Activated CD4-positive, alpha-beta T cell treated with anti-CD3 and anti-CD28 coated beads for 48 hours (primary cell): Measurements from ENCODE around the gene FGF2.
"Not testable (repeated sequence)": the region's sequence is repeated elsewhere in the genome, so short reads cannot be mapped to it uniquely, and the experiment has no call there.

Source experiments
- DNase-seq: peaks from one replicate; pipeline ENCODE4 v3.0.0-alpha.2; 2020

FGF2 gene

GRCh38 chr4:122826553-122827257, at the start of gene FGF2:
Gene FGF2, plus strand, starts transcription at chr4:122826831. Its CDS starts 344 bp downstream, at chr4:122827175.
- DNase-seq, result peak; percentile 35

- no peak for DNase-seq
Observed at GRCh38 chr4:122776916-122777315, 49.7 kb upstream of the FGF2 start.

GRCh38 chr4:122777846-122778673, 48.6 kb upstream of the FGF2 start:
- DNase-seq, result no peak

DNA sequence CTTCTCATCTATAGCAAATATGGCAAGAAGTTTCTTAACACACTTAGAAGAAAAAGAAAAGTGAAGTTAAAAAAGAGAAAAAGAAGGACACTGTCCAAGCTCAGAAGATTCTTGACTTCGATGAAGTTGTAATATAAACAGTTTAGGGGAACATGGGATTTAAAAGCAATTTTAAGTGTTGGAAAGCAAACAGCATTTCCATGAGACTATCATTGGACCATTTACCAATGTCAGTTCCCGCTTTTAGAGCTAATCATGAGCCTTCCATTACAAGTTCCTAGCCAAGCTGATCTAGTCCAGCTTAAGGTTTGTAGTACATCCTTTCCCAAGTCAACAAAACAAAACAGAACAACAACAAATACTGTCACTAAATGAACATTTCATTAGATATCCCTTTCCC, 45.1 kb upstream of the FGF2 start:
- DNase-seq, result no peak

DNA sequence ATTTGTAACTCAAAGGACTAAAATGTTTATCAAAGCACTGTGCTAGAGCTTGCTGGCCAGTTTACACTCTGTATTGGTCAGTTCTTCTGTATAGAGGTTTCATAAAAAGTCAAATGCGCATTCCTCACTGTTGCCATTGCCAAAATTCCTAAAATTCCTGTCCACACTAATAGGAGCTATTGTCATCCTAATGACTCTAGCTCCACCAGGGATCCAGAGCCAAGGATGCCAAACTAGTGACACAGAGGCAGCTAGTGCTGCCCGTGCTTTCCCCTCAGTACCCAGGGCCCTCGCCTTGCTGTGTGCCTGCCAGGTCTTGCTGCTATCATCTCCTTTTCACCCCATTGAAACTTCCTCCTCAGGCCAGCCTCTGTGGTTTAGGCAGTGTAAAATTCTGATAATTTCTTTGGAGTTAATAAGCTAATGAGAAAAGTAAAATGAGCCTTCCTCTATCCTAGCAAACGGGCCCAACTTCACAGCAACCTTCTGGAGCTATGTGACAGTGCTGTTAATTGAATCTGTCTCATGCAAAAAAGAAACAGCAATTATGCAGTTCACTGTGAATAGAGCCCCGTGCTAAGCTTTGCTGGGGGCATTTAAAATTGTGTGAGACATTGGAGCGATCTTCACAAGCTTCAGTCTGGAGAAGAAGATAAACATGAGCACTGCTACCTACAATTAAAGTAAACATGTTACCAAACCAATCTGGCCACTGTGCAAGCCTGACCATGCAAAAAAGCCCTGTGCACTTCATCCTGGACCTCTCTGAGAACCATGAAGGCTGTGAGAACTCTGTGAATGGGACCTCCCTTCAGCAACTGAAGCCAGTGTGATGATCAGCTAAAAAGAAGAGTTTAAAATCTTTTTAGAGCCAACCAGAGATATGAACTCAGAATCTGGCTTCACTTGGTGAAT, 43.1 kb upstream of the FGF2 start:
- no peak for DNase-seq

GRCh38 chr4:122784261-122784660, 42.4 kb upstream of the FGF2 start:
- no peak for DNase-seq

DNA sequence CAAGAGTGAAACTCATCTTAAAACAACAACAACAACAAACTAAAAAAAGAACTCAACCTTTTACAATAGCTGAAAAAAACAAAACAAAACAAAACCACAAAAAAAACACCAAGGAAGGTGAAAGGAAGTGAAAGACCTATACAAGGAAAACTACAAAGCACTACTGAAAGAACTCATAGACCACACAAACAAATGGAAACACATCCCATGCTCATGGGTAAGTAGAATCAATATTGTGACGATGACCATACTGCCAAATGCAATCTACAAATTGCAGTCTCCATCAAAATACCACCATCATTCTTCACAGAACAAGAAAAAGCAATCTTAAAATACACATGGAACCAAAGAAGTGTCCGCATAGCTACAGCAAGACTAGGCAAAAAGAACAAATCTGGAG, 41.5 kb upstream of the FGF2 start:
- DNase-seq, result no peak

GRCh38 chr4:122786296-122786695, 40.3 kb upstream of the FGF2 start:
- peak; percentile 12 for DNase-seq

- not testable (repeated sequence) for DNase-seq
Observed at GRCh38 chr4:122786920-122787319, 39.7 kb upstream of the FGF2 start.

- DNase-seq, result no peak
Observed at GRCh38 chr4:122787940-122788339, 38.7 kb upstream of the FGF2 start.

DNA sequence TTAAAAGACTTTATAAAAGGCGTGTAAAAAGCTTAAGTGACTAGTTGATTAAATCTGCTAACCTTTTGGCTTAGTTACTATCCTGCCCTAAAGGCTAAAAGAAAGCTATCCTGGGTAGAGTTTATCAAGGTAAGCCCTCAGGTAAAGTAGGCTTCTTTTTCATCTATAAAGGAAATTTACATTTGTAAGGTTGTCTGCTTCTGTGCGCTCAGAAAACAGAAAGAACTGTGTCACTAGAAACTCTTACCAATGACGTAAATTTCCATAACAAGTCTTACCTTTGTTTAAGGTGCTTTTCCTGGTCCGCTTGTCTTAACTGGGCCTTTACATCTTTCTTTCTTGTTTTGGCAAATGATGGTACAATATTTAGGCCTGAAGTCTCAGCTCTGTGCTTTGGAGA, 37.7 kb upstream of the FGF2 start:
- no peak for DNase-seq

GRCh38 chr4:122793811-122794210, 32.8 kb upstream of the FGF2 start:
- DNase-seq, result no peak

DNA sequence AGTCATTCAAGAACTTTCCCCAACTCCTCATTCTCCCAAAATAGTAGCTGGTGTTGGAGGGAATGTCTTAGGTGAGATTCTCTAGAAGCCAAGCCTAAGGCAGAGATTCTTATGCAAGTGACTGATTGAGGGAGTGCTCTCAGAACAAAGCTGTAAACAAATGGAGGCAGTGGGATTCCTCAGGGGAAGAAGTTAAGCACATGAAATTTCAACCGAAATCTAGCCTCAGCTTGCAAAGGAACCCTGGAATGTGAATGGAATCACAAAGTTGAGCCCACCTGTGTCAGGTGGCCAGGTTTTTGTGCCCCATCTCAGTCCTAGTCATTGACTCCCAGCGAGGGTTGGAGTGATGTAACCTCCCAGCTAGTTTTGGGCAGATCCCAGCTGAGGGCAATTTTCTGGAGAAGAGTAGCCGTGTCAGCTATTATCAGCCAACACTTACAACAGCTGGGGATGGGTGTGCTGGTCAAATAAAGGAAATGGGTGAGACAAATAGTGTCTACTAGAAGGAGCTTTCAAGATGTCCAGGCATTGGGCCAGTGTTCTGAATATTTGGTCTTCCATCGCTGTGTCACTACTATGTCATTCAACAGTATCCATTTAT, 29.7 kb upstream of the FGF2 start:
- no peak for DNase-seq

DNA sequence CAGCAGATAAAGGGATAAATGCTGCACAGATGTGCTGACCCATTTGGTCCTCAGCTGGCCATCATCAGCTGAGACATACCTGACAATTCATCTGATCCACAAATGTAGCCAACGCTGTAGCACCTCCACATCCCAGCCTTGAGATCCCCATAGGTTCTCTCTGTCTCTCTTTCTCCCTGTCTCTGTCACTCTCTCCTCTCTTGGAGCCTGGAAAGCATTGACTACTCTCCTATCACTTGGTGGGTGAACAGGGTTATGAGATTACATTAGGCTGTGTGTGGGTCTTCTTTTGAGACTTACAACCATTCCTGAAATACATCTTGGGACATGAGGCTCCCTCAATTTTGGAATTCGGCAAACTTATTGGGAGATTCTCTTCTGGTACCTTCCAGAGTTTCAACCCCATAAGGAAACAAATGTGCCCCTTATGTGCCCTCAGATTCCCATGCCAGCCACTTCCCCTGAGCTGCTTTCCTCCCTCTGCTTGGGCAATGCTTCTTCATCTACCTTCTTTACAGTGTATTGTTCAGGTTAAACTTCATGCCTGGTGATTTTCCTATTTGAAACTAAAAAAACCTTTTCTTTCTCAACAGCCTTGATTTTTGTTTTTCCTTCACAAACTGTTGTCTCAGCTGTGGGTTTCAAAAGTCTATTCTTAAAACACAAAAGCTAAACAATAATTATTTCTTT, 29.1 kb upstream of the FGF2 start:
- DNase-seq, result no peak

DNA sequence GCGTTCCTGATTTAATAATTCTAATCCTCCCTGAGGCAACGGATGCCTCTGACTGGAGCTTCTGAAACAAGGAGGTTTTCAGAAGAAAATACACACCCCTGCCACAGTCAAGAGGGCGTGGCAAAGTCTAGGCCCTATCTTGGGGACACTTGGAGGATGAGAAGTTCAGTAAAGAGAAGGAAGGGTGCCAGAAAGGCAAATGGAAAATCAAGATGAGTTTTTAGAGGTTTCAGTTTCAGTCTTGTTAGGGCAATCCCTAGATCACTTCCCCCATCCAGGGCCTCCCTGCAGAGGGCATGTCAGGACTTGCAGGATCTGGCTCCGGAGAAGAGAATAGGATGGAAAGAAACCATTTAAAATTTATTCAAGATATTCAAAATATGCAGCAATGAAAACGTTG, 28.5 kb upstream of the FGF2 start:
- DNase-seq, result peak; percentile 6

GRCh38 chr4:122798917-122799316, 27.7 kb upstream of the FGF2 start:
- no peak for DNase-seq

- no peak for DNase-seq
Observed at GRCh38 chr4:122803788-122804208, 22.8 kb upstream of the FGF2 start.

GRCh38 chr4:122806981-122807679, 19.5 kb upstream of the FGF2 start:
- DNase-seq, result no peak

DNA sequence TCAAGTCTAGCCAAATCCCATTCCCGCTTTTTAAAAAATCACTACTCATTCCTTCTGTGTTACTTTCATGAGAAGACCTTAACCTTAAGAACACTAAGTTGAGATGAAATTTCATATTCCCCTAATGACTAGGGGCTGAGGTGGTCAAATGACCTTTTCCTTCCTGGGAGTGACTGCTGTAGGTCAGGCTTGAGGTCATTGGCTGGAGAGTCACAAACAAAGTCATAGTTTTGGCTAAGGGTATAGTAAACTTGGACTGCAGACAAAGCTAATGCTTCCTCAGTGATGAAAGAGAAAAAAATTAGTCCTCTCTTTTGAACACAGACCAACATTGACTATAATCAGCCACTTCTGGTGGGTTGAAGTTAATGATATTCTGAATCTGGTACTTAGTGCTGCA, 16.0 kb upstream of the FGF2 start:
- DNase-seq, result no peak

- DNase-seq, result not testable (repeated sequence)
Observed at GRCh38 chr4:122811781-122812180, 14.8 kb upstream of the FGF2 start.

DNA sequence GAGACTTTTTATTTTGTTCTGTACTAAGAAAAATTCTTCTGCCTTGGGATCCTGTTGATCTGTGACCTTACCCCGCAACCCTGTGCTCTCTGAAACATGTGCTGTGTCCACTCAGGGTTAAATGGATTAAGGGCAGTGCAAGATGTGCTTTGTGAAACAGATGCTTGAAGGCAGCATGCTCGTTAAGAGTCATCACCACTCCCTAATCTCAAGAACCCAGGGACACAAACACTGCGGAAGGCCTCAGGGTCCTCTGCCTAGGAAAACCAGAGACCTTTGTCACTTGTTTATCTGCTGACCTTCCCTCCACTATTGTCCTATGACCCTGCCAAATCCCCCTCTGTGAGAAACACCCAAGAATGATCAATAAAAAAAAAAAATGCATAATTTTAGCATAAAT, 13.8 kb upstream of the FGF2 start:
- DNase-seq, result not testable (repeated sequence)

DNA sequence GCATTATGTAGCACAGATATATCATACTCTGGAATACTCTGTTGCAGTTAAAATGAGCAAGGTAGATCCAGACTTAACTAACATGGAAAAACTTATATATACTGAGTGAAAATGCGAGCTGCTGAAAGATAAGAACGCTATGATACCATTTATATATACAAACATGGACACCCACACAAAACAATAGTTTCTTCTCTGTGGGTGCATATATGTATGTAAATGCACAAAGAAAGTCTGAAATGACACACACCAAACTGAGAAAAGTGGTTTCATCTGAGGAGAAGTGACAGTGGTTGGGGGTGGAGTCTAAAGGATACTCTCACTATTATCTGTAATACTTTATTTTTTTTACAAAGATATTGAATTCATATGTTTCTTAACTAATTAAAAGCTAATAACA, 12.2 kb upstream of the FGF2 start:
- DNase-seq, result no peak
